Tongue (tissue), 2 donors: ENCODE measurements around the gene SPTLC1. TPM values are rescaled to one million over a fixed set of nuclear protein-coding genes. Genes with fewer than 3 reads are reported as not detected.

ENCODE experiments used
- small RNA-seq: library from RNA; depleted of rRNA; stranded (forward); fragments of <200 nt; gene quantifications from one replicate; pipeline ENCODE3, GENCODE V24; 2014; ENCODE audit warnings: low replicate concordance
- total RNA-seq: library from RNA; depleted of rRNA; stranded (reverse); fragments of >200 nt; gene quantifications from one replicate; pipeline ENCODE4 v1.2.3, GENCODE V29; 2014

The SPTLC1 gene
- total RNA-seq, 1 donor from 2014 or later = 91.9 TPM

Small RNAs within 50 kb of the gene (small RNA-seq; reads per million reads assigned to genes)
- gene MTATP6P29 (not detected), gene MTND4LP7 (not detected)

Other genes starting within 250 kb of the SPTLC1 start
- gene ROR2, start 165.2 kb downstream of the SPTLC1 start, total RNA-seq = 14.0 TPM
- gene IARS1, start 178.3 kb upstream of the SPTLC1 start, total RNA-seq = 132 TPM
- gene NOL8, start 209.9 kb upstream of the SPTLC1 start, total RNA-seq = 32.8 TPM
- 7.7 TPM for gene CENPP, start 210.5 kb upstream of the SPTLC1 start, total RNA-seq